H1 (cell line): ENCODE results near the gene METAP1D. TPM values are rescaled to one million over a fixed set of nuclear protein-coding genes. Genes with fewer than 3 reads are reported as not detected.

Experiments
- BACH1 ChIP-seq: IDR thresholded peaks from 2 replicates; pipeline ENCODE4 v1.6.1; 2012; ENCODE audit warnings: low read length, improper control_type of control experiment
- CHD2 ChIP-seq: IDR thresholded peaks from 2 replicates; pipeline ENCODE4 v1.6.1; 2012; ENCODE audit warnings: low read length, improper control_type of control experiment
- CTBP2 ChIP-seq: IDR thresholded peaks from 2 replicates; pipeline ENCODE4 v1.7.0; 2011; ENCODE audit warnings: borderline replicate concordance, mild to moderate bottlenecking, moderate library complexity, mixed read lengths, low read length; ENCODE audit not compliant: insufficient read depth, insufficient read length
- RNF2 ChIP-seq: fragments of 200-900, 300-1000 bp; sonication (generic); IDR thresholded peaks from 2 replicates; pipeline ENCODE4 v1.7.1; 2016; ENCODE audit warnings: borderline replicate concordance, low read depth, mild to moderate bottlenecking, antibody characterized with exemption, low read length; ENCODE audit not compliant: poor library complexity, severe bottlenecking; ENCODE audit errors: missing control alignments
- RXRA ChIP-seq: IDR thresholded peaks from 2 replicates; pipeline ENCODE4 v1.6.1; 2011; ENCODE audit warnings: low read depth, mild to moderate bottlenecking, low read length, moderate library complexity; ENCODE audit not compliant: insufficient read depth
- SAP30 ChIP-seq: fragments of 300-600 bp; sonication (generic); IDR thresholded peaks from 2 replicates; pipeline ENCODE4 v1.7.1; 2012; ENCODE audit warnings: low read length, moderate library complexity, mild to moderate bottlenecking, inconsistent platforms; ENCODE audit not compliant: insufficient read depth, insufficient replicate concordance
- polyA plus RNA-seq, 7 experiments: library from polyadenylated mRNA; depleted of rRNA in 3 of 7; stranded (reverse) in 5 of 7; unstranded in 2 of 7; fragments of >200 nt in 5 of 7; fragments of 200-250 nt in 2 of 7; gene quantifications; 1 replicate in 5 of 7; 2 replicates in 1 of 7; 4 replicates in 1 of 7; pipeline versions ENCODE4 v1.2.1 to v1.2.3, GENCODE V29; 2011 to 2013; ENCODE audit warnings: missing spikeins in 2 of 7, mixed read lengths in 2 of 7
- total RNA-seq: library from RNA; stranded (reverse); fragmentation: NEBNext Ultra II Directional; extraction: Animal tissue kit (Norgen Biotek cat#: 25700); gene quantifications from 2 replicates; pipeline ENCODE4 v1.2.1, GENCODE V29; 2021
- TF ChIP-seq, protein P1 (sequence below): fragments of 300-600 bp; sonication (generic); IDR thresholded peaks from 2 replicates; pipeline ENCODE4 v1.7.1; 2012; ENCODE audit warnings: low read length, moderate library complexity, mild to moderate bottlenecking, inconsistent platforms; ENCODE audit not compliant: insufficient replicate concordance

Gene METAP1D
- total and polyA plus RNA-seq, 2 of the 8 experiments (the other 6 are each of a cell fraction or from before 2014, with no cell fraction given), result 3.9 to 6.2 TPM

- TF ChIP-seq BACH1, result no peak
- no peak for TF ChIP-seq RNF2
- no peak for TF ChIP-seq CTBP2
- no peak for TF ChIP-seq RXRA
- TF ChIP-seq, protein P1, sequence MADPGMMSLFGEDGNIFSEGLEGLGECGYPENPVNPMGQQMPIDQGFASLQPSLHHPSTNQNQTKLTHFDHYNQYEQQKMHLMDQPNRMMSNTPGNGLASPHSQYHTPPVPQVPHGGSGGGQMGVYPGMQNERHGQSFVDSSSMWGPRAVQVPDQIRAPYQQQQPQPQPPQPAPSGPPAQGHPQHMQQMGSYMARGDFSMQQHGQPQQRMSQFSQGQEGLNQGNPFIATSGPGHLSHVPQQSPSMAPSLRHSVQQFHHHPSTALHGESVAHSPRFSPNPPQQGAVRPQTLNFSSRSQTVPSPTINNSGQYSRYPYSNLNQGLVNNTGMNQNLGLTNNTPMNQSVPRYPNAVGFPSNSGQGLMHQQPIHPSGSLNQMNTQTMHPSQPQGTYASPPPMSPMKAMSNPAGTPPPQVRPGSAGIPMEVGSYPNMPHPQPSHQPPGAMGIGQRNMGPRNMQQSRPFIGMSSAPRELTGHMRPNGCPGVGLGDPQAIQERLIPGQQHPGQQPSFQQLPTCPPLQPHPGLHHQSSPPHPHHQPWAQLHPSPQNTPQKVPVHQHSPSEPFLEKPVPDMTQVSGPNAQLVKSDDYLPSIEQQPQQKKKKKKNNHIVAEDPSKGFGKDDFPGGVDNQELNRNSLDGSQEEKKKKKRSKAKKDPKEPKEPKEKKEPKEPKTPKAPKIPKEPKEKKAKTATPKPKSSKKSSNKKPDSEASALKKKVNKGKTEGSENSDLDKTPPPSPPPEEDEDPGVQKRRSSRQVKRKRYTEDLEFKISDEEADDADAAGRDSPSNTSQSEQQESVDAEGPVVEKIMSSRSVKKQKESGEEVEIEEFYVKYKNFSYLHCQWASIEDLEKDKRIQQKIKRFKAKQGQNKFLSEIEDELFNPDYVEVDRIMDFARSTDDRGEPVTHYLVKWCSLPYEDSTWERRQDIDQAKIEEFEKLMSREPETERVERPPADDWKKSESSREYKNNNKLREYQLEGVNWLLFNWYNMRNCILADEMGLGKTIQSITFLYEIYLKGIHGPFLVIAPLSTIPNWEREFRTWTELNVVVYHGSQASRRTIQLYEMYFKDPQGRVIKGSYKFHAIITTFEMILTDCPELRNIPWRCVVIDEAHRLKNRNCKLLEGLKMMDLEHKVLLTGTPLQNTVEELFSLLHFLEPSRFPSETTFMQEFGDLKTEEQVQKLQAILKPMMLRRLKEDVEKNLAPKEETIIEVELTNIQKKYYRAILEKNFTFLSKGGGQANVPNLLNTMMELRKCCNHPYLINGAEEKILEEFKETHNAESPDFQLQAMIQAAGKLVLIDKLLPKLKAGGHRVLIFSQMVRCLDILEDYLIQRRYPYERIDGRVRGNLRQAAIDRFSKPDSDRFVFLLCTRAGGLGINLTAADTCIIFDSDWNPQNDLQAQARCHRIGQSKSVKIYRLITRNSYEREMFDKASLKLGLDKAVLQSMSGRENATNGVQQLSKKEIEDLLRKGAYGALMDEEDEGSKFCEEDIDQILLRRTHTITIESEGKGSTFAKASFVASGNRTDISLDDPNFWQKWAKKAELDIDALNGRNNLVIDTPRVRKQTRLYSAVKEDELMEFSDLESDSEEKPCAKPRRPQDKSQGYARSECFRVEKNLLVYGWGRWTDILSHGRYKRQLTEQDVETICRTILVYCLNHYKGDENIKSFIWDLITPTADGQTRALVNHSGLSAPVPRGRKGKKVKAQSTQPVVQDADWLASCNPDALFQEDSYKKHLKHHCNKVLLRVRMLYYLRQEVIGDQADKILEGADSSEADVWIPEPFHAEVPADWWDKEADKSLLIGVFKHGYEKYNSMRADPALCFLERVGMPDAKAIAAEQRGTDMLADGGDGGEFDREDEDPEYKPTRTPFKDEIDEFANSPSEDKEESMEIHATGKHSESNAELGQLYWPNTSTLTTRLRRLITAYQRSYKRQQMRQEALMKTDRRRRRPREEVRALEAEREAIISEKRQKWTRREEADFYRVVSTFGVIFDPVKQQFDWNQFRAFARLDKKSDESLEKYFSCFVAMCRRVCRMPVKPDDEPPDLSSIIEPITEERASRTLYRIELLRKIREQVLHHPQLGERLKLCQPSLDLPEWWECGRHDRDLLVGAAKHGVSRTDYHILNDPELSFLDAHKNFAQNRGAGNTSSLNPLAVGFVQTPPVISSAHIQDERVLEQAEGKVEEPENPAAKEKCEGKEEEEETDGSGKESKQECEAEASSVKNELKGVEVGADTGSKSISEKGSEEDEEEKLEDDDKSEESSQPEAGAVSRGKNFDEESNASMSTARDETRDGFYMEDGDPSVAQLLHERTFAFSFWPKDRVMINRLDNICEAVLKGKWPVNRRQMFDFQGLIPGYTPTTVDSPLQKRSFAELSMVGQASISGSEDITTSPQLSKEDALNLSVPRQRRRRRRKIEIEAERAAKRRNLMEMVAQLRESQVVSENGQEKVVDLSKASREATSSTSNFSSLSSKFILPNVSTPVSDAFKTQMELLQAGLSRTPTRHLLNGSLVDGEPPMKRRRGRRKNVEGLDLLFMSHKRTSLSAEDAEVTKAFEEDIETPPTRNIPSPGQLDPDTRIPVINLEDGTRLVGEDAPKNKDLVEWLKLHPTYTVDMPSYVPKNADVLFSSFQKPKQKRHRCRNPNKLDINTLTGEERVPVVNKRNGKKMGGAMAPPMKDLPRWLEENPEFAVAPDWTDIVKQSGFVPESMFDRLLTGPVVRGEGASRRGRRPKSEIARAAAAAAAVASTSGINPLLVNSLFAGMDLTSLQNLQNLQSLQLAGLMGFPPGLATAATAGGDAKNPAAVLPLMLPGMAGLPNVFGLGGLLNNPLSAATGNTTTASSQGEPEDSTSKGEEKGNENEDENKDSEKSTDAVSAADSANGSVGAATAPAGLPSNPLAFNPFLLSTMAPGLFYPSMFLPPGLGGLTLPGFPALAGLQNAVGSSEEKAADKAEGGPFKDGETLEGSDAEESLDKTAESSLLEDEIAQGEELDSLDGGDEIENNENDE, result no peak
- TF ChIP-seq SAP30, result no peak
- no peak for TF ChIP-seq CHD2
- TF ChIP-seq, all 59 proteins: peak for 0
These were observed 73.8 kb downstream of the METAP1D start (continued) for GRCh38 chr2:172073518-172073917.
